NCI-H226 (cell line): ENCODE results near the gene GPATCH1.
"Not testable (repeated sequence)": the region's sequence is repeated elsewhere in the genome, so short reads cannot be mapped to it uniquely, and the experiment has no call there.

ENCODE experiments used
- DNase-seq: peaks from one replicate; pipeline ENCODE4 v3.0.0-alpha.2; 2015

Gene GPATCH1

GRCh38 chr19:33124207-33125098, 43.5 kb downstream of the GPATCH1 start:
- DNase-seq, result no peak

- DNase-seq, result peak; percentile 37
Measured at GRCh38 chr19:33125929-33126388, 45.0 kb downstream of the GPATCH1 start.

GRCh38 chr19:33126712-33127111, 45.7 kb downstream of the GPATCH1 start:
- DNase-seq, result not testable (repeated sequence)

GRCh38 chr19:33129901-33130300, 48.9 kb downstream of the GPATCH1 start:
- DNase-seq, result no peak

GRCh38 chr19:33130433-33130832, 49.5 kb downstream of the GPATCH1 start:
- no peak for DNase-seq

GRCh38 chr19:33132021-33132420, 51.0 kb downstream of the GPATCH1 start, which contains the start of gene WDR88:
TSS of gene WDR88 (plus strand) at chr19:33132114. CDS start at chr19:33132170, 56 bp downstream.
- no peak for DNase-seq

- DNase-seq, result no peak
Measured at GRCh38 chr19:33132425-33132824, 51.4 kb downstream of the GPATCH1 start.

GRCh38 chr19:33133438-33134031, 52.6 kb downstream of the GPATCH1 start:
- DNase-seq, result no peak

- no peak for DNase-seq
Measured at GRCh38 chr19:33134571-33135041, 53.6 kb downstream of the GPATCH1 start.

GRCh38 chr19:33139165-33139564, 58.2 kb downstream of the GPATCH1 start:
- DNase-seq, result no peak

- peak; percentile 33 for DNase-seq
Measured at GRCh38 chr19:33143897-33144405, 63.0 kb downstream of the GPATCH1 start.

- no peak for DNase-seq
Measured at GRCh38 chr19:33146209-33146608, 65.2 kb downstream of the GPATCH1 start.

- no peak for DNase-seq
Measured at GRCh38 chr19:33147538-33147937, 66.6 kb downstream of the GPATCH1 start.

GRCh38 chr19:33150852-33151518, 70.0 kb downstream of the GPATCH1 start:
- no peak for DNase-seq

GRCh38 chr19:33152176-33152575, 71.2 kb downstream of the GPATCH1 start:
- no peak for DNase-seq

- not testable (repeated sequence) for DNase-seq
Measured at GRCh38 chr19:33152625-33153024, 71.6 kb downstream of the GPATCH1 start.

- not testable (repeated sequence) for DNase-seq
Measured at GRCh38 chr19:33154313-33154712, 73.3 kb downstream of the GPATCH1 start.

- peak; percentile 16 for DNase-seq
Measured at GRCh38 chr19:33156334-33156733, 75.4 kb downstream of the GPATCH1 start.

GRCh38 chr19:33157906-33158305, 76.9 kb downstream of the GPATCH1 start:
- no peak for DNase-seq

- DNase-seq, result no peak
Measured at GRCh38 chr19:33158365-33158764, 77.4 kb downstream of the GPATCH1 start.

GRCh38 chr19:33159149-33159548, 78.2 kb downstream of the GPATCH1 start:
- no peak for DNase-seq

- DNase-seq, result no peak
Measured at GRCh38 chr19:33159893-33160292, 78.9 kb downstream of the GPATCH1 start.

- DNase-seq, result no peak
Measured at GRCh38 chr19:33161201-33161600, 80.2 kb downstream of the GPATCH1 start.
